CD4-positive, alpha-beta T cell treated with Interleukin-15 for 4 hours (primary cell): ENCODE data around the gene MBLAC1.

Experiments used
- DNase-seq: peaks from one replicate; pipeline ENCODE4 v3.0.0-alpha.2; 2020; ENCODE audit warnings: low spot score

Gene MBLAC1

DNA sequence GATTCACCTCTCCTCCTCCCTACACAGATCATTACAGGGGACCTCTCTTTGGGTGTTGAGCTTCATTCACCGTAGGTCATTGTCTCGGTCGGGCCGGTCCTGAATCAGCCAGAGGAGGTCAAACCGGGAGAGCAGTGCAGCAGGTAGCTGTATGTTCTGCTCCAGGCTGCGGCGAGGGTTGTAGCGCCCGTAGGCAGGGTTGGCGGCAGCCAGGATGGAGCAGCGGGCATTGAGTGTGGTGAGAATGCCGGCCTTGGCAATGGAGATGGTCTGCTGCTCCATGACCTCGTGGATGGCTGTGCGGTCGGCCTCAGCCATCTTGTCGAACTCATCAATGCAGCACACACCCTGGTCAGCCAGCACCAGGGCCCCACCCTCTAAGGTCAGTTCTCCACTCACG lies 31.1 kb upstream of the MBLAC1 start:
- no peak for DNase-seq

DNA sequence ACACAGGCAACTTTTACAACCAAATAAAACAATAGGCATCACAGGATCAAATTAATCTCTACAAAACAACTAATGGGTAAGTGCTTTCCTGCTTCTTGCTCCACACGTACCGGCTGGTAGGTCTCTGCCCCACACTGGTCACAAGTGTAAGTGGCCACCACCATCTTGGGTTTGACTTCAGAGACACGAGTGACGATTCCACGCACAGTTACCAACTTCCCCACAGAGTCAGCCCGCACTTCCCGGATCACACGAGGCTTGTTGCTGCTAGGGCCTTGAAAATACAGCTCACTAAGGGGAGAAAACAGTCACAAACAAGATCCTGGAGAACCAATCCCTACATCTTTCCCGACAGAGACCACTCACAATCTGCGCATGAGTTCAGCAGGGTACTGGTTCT lies 27.9 kb upstream of the MBLAC1 start:
- DNase-seq = no peak

DNA sequence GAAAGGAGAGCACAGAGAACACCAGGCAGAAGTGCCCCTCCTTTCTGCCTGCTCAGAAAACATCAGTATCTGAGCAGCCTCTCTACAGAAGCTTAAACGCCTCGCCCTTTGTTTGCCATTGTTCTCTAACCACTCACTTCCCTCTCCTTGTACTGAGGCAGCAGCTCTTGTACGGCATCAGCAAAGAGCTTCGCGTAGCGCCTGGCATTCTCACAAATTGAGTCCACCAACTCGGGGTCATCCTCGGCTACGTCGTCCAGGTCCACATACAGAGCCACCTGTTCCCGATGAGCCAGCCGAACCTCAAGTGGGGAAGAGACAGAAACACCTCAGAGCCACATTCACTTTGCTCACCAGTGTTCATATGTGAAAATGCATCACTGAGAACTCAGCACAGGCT lies 27.3 kb upstream of the MBLAC1 start:
- DNase-seq = no peak

DNA sequence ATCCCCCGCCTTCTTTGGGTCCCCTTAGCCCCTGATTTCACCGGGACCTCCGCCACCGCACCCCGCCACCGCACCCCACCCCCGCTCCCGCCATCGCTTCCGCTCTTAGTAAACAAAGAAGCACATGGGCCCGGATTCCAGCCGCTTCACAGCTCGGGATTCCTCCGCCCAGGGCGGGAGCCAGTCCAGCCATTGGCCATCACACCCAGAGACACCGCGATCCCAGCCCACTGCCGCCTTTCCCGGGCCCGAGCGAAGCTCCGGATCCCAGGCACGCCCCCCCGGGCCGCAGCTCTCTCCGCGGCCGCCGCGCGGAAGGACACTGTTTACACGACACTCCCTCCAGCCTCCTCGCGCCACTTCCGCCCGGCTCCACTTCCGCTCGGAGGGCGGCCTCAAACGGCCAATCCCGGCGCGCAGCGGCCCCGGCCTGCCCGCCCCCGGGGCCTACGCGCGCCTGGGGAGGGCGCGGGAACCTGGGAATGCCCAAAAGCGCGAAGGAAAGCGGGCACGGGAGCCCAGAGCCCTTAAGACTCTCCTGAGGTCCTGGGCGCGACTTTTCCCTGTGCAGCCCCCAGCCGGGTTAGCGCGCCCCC lies 26.2 kb upstream of the MBLAC1 start:
- peak; percentile 84 for DNase-seq

DNA sequence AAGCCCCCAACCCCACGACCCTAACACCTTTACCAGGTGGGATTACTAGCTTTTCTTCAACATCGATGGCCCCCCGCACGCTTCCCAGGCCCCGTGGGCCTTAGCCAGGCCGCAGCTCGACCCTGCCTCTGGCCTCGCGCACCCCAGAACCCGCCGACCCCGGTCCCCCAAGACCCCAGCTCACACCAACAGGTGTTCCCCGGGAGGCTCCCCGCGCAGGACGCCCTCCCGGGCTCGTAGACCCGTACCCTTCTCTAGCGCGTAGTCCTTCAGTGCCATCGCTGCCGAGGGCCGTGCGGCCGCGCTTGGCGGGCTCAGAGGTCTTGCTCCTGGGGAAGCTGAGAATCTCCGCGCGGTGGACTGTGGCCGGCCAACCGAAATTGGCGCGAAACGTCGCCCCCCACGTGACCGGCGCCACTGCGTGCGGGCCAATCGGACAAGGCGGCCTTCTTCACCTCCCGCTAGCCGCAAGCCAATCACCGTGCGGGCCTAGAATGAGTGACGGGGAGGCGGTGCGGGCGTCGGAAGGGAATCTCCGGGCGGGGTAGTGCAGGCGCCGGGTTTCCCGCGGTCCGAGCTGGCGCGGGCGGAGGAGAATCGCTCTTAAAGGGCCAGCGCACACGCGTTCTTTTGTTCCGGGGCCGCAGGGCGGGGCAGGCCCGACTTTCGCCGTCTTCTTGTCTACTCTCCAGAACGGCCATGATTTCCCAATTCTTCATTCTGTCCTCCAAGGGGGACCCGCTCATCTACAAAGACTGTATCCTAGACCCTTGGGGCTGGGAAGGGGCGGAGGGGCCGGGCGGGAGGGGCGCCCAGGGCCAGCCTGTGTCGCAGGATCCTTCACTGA lies 25.5 kb upstream of the MBLAC1 start, which contains the start of the genes AP4M1 and MCM7:
AP4M1 (plus strand) TSS at position 628 of the 847 bp plus-strand sequence; CDS start at position 700, 72 bp downstream.
MCM7 (minus strand) TSS at position 382 of the 847 bp plus-strand sequence; CDS start at position 279, 103 bp downstream.
- peak; percentile 97 for DNase-seq

DNA sequence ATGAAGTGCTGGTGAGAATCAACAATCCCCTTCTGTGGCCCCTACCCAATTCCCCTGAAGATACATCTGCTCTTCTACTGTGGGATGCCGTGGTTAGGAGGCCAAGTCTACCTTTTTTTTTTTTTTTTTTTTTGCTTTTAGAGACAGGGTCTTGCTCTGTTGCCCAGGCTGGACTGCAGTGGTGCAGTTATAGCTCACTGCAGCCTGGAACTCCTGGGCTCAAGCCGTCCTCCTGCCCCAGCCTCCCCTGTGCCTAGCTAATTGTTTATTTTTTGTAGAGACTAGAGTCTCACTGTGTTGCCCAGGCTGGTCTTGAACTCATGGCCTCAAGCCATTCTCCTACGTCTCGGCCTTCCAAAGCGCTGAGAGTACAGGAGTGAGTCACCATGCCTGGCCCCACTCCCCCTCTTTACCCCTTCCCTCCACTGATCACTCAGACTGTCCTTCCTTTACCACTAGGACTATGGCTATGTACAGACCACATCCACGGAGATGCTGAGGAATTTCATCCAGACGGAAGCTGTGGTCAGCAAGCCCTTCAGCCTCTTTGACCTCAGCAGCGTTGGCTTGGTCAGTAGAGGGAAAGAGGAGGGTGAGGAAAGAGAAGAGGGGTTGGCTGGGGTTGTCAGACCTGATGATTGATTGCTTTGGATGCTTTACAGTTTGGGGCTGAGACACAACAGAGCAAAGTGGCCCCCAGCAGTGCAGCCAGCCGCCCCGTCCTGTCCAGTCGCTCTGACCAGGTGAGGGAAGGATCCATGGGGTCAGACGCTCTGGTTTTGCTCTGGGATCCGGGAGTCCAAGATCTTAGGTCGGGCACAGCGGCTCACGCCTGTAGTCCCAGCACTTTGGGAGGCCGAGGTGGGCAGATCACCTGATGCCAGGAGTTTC lies 23.6 kb upstream of the MBLAC1 start:
- no peak for DNase-seq

DNA sequence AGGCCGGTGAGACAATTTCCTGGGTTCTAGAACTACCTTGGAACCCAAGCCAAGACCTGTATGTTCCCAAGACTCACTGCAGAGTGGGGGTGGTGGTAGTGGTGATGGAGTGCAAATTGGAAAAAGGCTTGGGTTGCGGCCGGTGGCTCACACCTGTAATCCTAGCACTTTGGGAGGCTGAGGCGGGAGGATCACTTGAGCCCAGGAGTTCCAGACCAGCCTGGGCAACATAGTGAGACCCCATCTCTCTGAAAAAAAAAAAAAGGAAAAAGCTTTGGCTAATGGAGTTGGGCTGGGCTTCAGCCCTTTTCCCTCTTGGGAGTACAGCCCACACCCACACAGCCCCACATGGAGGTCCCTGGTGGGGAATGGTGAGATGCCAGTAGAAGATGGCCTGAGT lies 21.2 kb upstream of the MBLAC1 start:
- DNase-seq = no peak

DNA sequence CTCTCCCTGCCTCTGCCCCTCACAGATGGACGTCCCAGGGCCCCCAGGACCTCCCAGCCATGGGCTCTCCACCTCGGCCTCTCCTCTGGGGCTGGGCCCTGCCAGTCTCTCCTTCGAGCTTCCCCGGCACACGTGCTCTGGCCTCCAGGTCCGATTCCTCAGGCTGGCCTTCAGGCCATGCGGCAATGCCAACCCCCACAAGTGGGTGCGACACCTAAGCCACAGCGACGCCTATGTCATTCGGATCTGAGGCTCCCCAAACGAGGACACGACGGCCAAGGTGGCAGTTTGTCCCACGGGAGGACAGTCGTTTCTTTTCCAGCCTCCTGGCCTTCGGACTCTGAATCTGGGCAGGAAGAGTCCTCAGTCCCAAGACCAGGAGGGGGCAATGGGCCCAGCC lies 20.1 kb upstream of the MBLAC1 start:
- DNase-seq = no peak

DNA sequence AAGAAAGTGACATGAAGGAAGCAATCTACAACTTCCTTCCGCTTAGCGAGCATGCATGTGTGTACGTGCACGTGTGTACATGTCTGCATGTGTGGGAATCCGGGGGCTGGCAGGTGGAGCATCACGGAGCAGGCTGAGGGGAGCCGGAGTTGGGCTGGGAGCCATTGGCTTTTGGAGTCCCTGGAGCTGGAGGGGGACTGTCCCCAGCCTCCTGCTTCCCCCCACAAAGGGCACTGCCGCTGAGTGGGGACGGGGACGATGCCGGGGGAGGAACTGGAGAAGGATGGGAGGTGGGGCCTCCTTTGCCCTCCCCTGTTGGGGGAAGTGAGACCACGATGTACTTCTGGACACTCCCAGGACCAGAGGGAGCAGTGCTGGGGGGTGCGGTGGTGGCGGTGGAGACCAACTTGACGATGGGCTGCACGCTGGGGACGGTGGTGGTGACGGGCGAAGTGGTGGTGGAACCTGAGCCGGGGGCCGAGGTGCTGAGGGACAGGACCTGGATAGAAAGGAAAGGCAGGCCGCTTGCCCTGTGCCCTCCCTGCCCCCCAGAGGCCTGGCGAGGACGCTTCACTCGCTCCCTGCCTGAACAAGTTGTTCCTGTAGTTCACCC lies 19.5 kb upstream of the MBLAC1 start:
- no peak for DNase-seq

DNA sequence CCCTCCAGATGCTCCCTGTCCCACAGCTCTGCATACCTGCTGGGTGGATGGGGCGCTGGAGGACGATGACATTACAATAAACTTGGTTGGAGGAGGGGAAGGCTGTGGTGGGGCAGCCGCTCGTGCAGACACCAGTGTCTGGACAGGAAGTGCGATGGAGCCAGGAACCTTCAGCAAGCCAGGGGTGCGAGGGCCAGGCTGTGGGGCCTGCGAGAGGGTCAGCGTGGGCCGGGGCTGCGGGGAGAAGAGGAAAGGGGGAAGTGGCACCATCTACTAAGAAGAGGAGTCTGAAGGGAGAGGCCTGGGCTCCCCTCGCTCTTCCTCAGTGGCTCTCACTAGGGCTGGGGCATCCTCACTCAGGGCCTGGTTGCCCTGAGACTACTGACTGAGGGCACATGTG lies 18.9 kb upstream of the MBLAC1 start:
- DNase-seq = no peak

DNA sequence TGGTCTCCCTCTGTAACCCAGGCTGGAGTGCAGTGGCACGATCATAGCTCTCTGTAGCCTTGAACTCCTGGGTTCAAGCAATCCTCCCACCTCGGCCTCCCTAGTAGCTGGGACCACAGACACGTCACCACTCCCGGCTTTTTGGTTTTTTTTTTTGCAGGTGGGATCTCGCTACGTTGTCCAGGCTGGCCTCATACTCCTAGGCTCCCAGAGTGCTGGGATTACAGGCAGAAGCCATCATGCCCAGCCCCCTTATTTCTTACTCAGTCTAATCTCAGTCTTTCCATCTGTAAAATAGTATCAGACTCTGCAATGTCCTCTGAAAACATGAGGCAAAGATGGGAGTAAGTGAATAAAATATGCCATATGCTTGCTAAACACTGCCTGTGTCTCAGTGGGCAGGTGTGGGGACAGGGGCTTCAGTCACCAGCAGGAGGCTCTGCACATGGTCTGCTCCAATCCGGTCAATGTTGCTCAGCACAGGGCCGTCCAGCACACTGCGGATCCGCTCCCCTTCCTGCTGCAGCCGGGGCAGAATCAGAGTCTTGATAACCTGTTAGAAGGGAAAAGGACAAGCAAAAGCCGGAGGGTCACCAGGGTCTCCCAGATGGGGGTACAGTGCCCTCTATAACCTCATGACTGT lies 17.1 kb upstream of the MBLAC1 start:
- DNase-seq = no peak

DNA sequence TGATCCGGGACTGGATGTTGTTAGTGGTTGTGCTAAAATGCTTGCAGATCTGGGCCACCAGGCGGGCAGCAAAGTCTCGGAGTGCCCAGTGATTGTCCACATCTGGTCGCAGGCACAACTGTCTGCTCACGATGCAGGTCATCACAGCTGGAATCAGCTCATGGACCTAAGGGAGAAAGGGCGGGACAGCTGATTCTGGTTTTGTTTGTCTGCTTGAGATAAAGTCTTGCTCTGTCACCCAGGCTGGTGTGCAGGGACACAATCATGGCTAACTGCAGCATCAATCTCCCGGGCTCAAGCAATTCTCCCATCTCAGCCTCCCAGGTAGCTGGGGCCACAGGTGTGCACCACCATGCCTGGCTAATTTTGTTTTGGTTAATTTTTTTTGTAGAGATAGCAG lies 15.6 kb upstream of the MBLAC1 start:
- DNase-seq = no peak

DNA sequence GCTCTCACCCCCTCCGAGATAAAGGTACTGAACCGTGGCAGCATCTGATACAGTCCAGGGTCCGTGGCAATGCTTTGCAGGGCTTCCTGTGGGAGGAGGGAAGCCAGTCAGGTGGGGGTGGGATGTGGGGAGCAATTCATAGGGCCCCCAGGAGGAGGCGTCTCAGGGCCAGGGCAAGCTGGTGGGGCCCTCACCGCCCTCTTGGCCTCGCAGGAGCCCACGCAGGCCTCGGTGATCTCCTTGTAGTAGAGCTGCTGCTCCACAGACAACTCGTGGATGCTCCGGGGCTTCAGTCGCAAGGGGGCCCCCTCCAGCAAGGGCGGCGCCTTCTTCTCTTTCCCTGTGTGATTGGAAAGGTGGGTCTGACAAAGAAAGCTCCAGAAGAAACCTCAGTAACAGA lies 14.9 kb upstream of the MBLAC1 start:
- no peak for DNase-seq

DNA sequence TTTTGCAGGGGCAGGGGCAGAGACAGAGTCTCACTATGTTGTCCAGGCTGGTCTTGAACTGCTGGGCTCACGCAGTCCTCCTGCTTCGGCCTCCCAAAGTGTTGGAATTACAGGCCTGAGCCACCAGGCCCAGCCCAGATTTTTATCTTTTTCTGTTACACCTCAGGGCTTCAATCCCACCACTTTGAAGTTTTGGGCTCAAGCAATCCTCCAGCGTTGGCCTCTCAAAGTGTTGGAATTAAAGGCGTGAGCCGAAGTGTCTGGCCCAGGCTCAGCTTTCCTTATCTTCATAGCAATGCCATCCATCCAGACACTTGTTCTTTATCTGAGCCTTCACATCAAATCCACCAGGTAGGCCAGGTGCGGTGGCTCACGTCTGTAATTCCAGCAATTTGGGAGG lies 11.7 kb upstream of the MBLAC1 start:
- no peak for DNase-seq

DNA sequence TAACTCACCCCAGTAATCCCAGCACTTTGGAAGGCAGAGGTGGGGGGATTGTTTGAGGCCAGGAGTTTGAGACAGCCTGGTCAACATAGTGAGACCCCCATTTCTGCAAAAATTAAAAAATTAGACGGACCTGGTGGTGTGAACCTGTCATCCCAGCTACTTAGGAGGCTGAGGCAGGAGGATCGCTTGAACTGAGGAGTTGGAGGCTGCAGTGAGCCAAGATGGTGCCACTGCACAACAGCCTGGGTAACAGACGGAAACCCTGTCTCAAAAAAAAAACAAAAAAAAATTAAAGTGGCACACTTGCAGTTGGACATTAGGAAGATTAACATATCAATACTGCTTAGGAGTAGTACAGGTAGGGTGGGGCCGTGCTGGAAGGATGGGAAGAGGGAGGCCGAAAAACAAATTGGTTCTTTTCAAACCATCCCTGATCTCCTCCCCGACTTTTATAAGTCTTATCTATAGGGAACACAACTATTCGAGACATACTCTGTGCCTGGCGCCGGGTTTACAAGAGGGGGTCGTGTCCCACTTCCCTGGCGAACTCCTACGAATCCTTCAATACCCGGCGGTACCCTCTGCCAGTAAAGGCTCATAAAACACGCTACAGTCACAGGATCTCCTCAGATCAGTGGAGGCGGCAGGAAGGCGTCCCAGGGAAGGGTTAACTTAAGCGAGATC lies 8.2 kb upstream of the MBLAC1 start:
- DNase-seq = no peak

DNA sequence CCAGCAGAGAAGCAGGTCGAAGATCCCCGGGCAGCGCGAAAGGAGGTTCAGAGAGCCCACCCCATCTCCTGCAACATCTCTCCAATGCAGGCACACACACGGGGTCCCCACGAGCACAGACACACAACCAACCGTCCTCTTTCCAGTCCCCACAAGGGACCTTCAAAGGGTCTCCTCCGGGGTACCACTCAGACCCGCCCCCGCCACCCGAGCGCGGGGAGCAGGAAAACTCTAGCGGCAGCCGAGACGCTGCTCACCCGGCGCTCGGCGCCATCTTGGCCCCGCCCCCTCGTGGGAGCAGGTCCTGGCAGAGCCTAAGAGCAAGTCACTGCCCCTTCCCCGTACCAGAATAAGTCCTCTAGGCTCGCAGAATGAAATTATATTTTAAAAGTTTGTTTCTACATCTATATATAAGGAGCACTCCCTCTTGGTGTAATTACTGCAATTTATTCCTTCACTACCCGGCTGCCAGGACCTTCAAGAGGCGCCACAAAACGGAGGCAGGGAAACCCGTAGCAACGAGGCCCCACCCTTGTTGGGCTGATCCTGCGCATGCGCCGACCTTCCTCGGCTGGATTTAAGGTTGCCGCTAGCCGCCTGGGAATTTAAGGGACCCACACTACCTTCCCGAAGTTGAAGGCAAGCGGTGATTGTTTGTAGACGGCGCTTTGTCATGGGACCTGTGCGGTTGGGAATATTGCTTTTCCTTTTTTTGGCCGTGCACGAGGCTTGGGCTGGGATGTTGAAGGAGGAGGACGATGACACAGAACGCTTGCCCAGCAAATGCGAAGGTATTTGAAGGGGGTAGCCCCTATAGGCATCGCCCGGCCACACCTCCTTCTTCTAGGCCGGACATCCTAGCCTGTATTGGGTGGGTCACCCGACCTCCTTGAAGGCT lies 7.4 kb upstream of the MBLAC1 start, which contains the start of the genes CNPY4 and TAF6:
CNPY4 (plus strand) TSS at position 563 of the 898 bp plus-strand sequence; CDS start at position 674, 111 bp downstream.
TAF6 (minus strand) TSS at position 287 of the 898 bp plus-strand sequence. CDS start 5,149 bp downstream, outside the sequence.
- peak; percentile 97 for DNase-seq

DNA sequence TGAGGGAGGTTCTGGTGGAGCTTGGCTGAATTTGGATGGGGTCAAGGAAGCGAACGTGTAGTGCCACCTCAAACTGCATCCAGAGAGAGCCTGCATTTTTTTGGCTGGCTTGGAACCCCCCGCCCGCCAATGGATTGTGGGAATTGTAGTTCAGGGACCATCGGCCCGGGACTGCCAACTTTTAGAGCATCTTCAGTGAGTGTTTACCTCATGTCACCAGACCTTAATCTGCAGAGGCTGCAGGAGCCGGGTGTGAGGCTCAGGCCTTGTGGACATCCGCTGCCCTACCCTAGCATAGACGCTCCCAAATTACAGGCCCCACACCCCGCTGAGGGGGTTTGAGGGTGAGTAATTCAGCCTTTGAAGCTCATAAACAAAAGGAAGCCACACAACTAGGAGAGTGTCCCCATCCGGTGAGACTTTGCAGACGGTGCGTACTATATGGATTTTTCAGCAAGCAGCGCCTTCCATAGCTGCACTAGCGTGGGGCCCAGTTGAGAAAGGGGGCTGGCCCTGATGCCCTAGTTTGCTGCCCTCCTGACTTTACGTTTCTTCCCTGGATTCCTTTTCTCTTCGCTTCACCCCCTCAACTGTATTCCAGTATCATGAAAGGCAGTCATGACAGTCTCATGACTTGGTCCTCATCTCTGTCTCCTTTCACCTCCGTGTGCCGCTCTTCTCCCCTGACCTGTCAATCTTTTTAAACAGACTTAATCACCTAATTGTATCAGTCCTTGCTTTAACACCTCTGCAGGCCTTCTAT lies 6.6 kb upstream of the MBLAC1 start:
- DNase-seq = peak; percentile 79

DNA sequence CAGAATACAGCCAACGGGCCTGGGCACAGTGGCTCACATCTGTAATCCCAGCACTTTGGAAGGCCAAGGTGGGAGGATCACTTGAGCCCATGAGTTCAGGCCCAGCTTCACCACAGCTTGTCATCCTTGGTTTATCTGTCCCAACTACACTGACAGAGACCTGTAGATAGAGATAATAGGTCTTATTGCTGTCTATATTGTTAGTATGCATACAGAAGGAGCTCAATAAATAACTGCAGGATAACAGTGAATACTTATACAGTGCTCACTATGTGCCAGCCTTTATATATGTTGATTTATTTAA lies 6.1 kb upstream of the MBLAC1 start:
- DNase-seq = no peak

DNA sequence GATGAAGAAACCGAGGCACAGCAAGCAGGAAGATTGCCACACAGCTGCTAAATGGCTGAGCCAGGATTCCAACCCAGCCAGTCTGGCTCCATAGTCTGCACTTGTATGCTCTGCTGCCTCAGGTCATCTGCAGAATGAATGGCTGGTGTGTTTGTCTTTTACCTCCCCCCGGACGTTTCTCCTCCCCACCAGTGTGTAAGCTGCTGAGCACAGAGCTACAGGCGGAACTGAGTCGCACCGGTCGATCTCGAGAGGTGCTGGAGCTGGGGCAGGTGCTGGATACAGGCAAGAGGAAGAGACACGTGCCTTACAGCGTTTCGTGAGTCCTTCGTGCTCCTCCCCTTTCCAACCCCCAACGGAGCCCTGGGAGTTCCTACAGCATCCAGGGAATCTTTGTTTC lies 4.7 kb upstream of the MBLAC1 start:
- no peak for DNase-seq
